ENCODE data around the gene SCFD2.

- TF ChIP-seq CTCF (conservative IDR thresholded peaks at IDR 0.05; ENCODE audit: low read depth, low read length) (no peak), EZH2 (IDR thresholded peaks at IDR 0.05; ENCODE audit: borderline replicate concordance, low read depth, low read length, poor library complexity, severe bottlenecking) (no peak)
These were observed 432.1 kb downstream of the SCFD2 start for GRCh38 chr4:52933738-52934137.

Data from A673 (cell line).